GM12878 (cell line): ENCODE data around the gene C8G. TPM values are rescaled to one million over a fixed set of nuclear protein-coding genes. Genes with fewer than 3 reads are reported as not detected.

Source experiments
- BCL3 ChIP-seq: IDR thresholded peaks from 2 replicates; pipeline ENCODE4 v1.6.1; 2011; ENCODE audit warnings: borderline replicate concordance, low read depth, mild to moderate bottlenecking, moderate library complexity, low read length; ENCODE audit not compliant: insufficient read depth, poor library complexity, severe bottlenecking
- CEBPB ChIP-seq, 2 experiments: fragments of 150-350 bp in 1 of 2; IDR thresholded peaks; 2 replicates each; pipeline ENCODE4 v1.6.1; 2012 to 2014; ENCODE audit warnings: low read depth in 2 of 2, low read length in 2 of 2, borderline replicate concordance in 1 of 2, inconsistent platforms in 1 of 2
- CHD4 ChIP-seq: fragments of 200-600 bp; sonication (generic); IDR thresholded peaks from 2 replicates; pipeline ENCODE4 v1.6.1; 2016; ENCODE audit warnings: mild to moderate bottlenecking
- CREM ChIP-seq: IDR thresholded peaks from 2 replicates; pipeline ENCODE4 v1.6.1; 2014; ENCODE audit warnings: antibody characterized with exemption, low read depth
- HSF1 ChIP-seq: fragments of 150-350 bp; IDR thresholded peaks from 2 replicates; pipeline ENCODE4 v1.6.1; 2014; ENCODE audit warnings: mild to moderate bottlenecking, low read depth, low read length
- IKZF2 ChIP-seq, 2 experiments: fragments of 450-650 bp; IDR thresholded peaks; 2 replicates each; pipeline ENCODE4 v1.6.1; 2017; ENCODE audit warnings: mild to moderate bottlenecking in 2 of 2, moderate library complexity in 2 of 2
- KLF5 ChIP-seq: fragments of 450-650 bp; IDR thresholded peaks from 2 replicates; pipeline ENCODE4 v1.6.1; 2014; ENCODE audit warnings: mild to moderate bottlenecking; ENCODE audit not compliant: partially characterized antibody
- MAX ChIP-seq: IDR thresholded peaks from 2 replicates; pipeline ENCODE4 v1.6.1; 2012; ENCODE audit warnings: low read depth, low read length, improper control_type of control experiment
- NBN ChIP-seq: fragments of 450-650 bp; IDR thresholded peaks from 2 replicates; pipeline ENCODE4 v1.6.1; 2016
- RELB ChIP-seq: fragments of 450-650 bp; IDR thresholded peaks from 2 replicates; pipeline ENCODE4 v1.6.1; 2017; ENCODE audit warnings: low read depth, mild to moderate bottlenecking, moderate library complexity
- RFX5 ChIP-seq: IDR thresholded peaks from 2 replicates; pipeline ENCODE4 v1.6.1; 2011; ENCODE audit warnings: low read depth, low read length, improper control_type of control experiment
- SMARCA5 ChIP-seq: fragments of 450-650 bp; IDR thresholded peaks from 2 replicates; pipeline ENCODE4 v1.6.1; 2017; ENCODE audit warnings: mild to moderate bottlenecking
- TCF12 ChIP-seq: IDR thresholded peaks from 2 replicates; pipeline ENCODE4 v1.6.1; 2011; ENCODE audit warnings: low read depth, mild to moderate bottlenecking, low read length
- USF2 ChIP-seq: IDR thresholded peaks from 2 replicates; pipeline ENCODE4 v1.6.1; 2011; ENCODE audit warnings: low read depth, low read length, improper control_type of control experiment, borderline replicate concordance
- ZBTB4 ChIP-seq: fragments of 450-650 bp; formaldehyde crosslinking; IDR thresholded peaks from 2 replicates; pipeline ENCODE4 v1.4.0; 2022; ENCODE audit warnings: mild to moderate bottlenecking, moderate library complexity
- ZNF592 ChIP-seq: fragments of 450-650 bp; IDR thresholded peaks from 2 replicates; pipeline ENCODE4 v1.6.1; 2017; ENCODE audit warnings: mild to moderate bottlenecking, moderate library complexity
- polyA plus RNA-seq, 11 experiments: library from polyadenylated mRNA; depleted of rRNA in 4 of 11; unstranded in 6 of 11; stranded (reverse) in 5 of 11; fragments of >200 nt; fragmentation: Nextera tagmentation in 4 of 11; fragmentation: Illumina TruSeq in 1 of 11; extraction: Ambion mirVana in 4 of 11; extraction: Trizol in 1 of 11; gene quantifications; 1 replicate in 1 of 11; 2 replicates in 10 of 11; pipeline versions ENCODE4 v1.2.1 to v1.2.3, GENCODE V29; 2011 to 2016; ENCODE audit warnings: inconsistent platforms in 2 of 11, missing spikeins in 2 of 11, low read depth in 1 of 11
- total RNA-seq, 4 experiments: library from RNA; depleted of rRNA in 3 of 4; stranded (reverse); fragments of >200 nt in 3 of 4; fragmentation: Illumina TruSeq in 1 of 4; extraction: Trizol in 1 of 4; gene quantifications; 2 replicates each; pipeline versions ENCODE4 v1.2.1 to v1.2.3, GENCODE V29; 2013 to 2021

Gene C8G
- total and polyA plus RNA-seq, 10 of the 15 experiments (the other 5 are each of a cell fraction or from before 2014, with no cell fraction given) = 0.26 to 0.69 (median 0.50) TPM; not detected in 7

- TF ChIP-seq USF2 (peak; percentile 52), NBN (0 out of 2 replicates have a peak, but pooled peaks have one; percentile 62), RFX5 (no peak), IKZF2 (IDR thresholded peaks at IDR 0.05) (peak in 1 of 2 experiments; percentile 19; a peak in 2 of 4 replicates), KLF5 (peak; percentile 53), BCL3 (peak; percentile 58), ZNF592 (peak; percentile 15; the same call in 1 of the 2 replicates), HSF1 (no peak), RELB (peak; percentile 99), CHD4 (no peak), ZBTB4 (CRISPR knock-in tag) (no peak), TCF12 (peak; percentile 53; the same call in 1 of the 2 replicates), MAX (peak; percentile 96), CEBPB (IDR thresholded peaks at IDR 0.05; ENCODE audit: borderline replicate concordance in 1 of 2, low read depth in 2 of 2, low read length in 2 of 2) (no peak), SMARCA5 (no peak), CREM (peak; percentile 41; the same call in 1 of the 2 replicates)
Observed at GRCh38 chr9:136902259-136902821, 42.7 kb upstream of the C8G start (continued).
